HG02610 (cell line): ENCODE measurements around the gene EVA1C.
"Not testable (repeated sequence)": the region's sequence is repeated elsewhere in the genome, so short reads cannot be mapped to it uniquely, and the experiment has no call there.

Experiments
- ATAC-seq: cut with Tn5 transposase; IDR thresholded peaks from one replicate; pipeline ENCODE4 v1.9.1; 2021; ENCODE audit warnings: mild to moderate bottlenecking, moderate library complexity; ENCODE audit not compliant: unreplicated experiment

EVA1C gene, protein sequence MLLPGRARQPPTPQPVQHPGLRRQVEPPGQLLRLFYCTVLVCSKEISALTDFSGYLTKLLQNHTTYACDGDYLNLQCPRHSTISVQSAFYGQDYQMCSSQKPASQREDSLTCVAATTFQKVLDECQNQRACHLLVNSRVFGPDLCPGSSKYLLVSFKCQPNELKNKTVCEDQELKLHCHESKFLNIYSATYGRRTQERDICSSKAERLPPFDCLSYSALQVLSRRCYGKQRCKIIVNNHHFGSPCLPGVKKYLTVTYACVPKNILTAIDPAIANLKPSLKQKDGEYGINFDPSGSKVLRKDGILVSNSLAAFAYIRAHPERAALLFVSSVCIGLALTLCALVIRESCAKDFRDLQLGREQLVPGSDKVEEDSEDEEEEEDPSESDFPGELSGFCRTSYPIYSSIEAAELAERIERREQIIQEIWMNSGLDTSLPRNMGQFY

DNA sequence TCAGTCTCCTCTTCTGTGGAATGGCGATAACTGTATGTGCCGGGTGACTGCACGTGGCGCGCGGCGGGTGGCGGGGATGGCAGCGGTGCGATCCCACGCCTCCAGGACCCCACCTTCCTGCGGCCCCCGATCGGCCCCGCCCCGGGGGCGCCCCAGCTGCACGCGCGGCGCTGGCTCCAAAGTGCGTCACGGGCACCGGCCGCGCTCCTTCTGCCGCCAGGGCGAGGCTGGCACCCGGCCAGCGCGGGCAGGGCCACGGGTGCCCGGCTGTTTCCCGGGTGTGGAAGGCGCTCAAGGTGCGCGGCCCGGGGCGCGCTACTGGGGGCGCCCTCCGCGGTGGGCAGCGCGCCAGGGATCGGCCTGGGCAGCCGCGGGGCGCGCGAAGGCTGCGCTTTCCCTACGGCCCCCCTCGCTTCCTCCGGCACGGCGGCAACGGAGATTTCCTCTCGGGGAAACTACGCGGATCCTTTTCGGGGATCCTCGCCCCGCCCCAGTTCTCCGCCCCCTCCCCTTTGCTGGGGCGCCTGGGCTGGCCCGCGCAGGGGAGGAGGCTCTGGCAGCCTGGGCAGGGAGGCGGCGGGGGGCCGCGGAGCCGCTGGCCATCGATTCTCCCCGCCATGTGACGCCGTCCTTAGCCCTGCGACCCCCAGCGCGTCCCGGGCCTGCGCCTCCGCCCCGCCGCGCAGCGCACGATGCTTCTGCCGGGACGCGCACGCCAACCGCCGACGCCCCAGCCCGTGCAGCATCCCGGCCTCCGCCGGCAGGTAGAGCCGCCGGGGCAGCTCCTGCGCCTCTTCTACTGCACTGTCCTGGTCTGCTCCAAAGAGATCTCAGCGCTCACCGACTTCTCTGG lies at the start of gene EVA1C:
TSS of gene EVA1C (plus strand) at position 545 of the 853 bp plus-strand sequence. CDS start at position 693, 148 bp downstream.
- ATAC-seq, result no peak

DNA sequence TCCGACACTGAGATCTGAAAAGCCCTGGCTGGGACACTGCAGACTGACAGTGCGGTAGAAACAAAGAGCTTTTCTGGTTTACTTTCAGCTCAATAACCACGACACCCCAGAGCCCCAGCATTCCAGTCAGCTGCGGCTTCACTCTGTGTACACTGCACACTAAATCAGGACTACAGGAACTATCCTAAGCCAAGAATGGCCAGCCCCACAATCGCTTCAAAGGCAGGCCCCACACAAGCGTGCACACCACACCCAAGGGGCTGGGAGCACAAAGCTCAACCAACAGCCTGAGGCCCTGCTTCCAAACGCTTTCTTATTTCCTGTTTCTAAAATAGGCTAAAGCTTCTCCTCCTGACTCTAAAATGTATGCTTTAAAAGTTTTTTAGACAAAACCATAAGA lies 48.1 kb upstream of the EVA1C start:
- no peak for ATAC-seq

DNA sequence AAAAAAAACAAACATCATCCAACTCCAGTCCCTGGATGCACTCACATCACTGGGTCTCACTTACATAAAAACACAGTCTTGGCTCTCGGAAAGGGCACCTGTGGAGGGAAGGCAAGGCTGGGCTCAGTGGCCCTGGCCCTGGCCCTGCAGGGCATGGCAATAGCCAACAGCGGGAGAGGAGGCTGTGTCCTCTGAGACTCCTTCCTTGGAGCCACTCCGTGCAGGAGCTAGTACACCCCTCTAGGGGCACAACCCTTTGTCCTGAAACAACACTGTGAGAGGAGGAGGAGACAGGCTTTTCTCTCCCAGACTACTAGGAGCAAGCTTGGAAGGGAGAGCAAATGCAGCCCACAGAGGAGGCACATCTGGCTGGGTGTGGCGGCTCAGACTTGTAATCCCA lies 47.7 kb upstream of the EVA1C start:
- ATAC-seq, result no peak

DNA sequence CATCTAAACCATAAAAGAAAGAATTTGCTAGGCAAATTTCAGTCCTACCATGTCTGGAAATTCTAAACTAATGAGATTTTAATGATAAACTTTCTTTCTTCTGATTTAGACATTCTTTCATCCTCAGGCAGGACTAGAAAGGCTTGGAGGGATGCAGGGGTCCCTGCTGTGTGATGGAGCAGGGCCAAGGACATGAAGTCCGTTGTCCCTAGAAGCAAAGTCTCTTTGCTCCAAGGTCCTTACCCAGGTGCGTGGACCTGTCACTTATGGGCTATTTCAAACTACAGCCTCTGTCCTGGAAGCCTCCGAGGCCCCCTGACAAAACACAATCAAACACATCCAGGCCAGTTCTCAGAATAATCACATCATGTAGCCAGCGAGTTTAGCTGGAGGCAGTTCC lies 46.3 kb upstream of the EVA1C start:
- no peak for ATAC-seq

DNA sequence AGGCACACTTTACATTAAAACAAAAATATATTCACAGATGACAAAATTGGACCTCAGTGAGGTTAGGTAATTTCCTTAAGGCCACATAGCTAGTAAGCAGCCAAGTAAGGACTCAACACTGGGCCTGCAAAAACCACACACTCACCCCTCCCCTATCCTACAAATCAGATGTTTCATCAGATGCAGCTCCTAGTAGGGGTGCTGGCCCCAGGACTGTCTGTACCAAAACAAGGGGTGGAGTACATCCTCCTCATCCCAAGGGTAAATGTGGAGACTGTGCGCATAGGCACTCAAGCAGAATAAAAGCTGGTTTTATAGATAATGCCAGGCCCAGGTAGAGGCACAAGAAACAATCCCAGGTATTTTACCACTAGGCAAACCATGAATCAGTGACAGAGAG lies 45.3 kb upstream of the EVA1C start:
- ATAC-seq, result no peak

DNA sequence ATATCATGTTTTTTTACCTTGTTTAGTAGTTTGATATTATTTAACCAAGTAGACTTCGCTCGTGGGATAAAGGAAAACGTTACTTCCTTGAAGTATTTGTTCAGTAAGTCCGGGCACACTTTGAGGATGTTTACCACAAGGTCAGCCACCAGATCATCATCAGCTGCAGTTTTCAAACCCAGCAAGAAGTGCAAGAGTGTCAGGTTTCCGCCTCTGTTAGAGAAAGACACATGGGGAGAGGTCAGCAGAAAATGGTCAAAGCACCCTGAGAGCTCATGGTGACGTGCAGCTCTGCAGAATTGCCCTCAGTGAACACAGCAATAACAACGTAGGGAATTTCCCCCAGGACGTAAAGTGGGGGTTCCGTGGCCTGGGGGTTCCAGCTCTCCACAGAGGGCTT lies 44.1 kb upstream of the EVA1C start:
- ATAC-seq, result no peak

DNA sequence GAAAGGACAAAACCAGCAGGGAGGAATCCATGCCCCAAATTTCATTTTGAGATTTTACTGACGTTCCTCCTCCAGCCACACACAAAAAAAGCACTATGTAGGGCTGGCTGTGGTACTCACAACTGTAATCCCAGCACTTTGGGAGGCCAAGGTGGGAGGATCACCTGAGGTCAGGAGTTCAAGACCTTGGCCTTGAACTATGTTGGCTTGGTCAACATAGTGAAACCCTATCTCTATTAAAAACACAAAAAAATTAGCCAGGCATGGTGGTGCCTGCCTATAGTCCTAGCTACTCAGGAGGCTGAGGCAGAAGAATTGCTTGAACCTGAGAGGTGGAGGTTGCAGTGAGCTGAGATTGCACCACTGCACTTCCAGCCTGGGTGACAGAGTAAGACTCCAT lies 43.5 kb upstream of the EVA1C start:
- not testable (repeated sequence) for ATAC-seq

DNA sequence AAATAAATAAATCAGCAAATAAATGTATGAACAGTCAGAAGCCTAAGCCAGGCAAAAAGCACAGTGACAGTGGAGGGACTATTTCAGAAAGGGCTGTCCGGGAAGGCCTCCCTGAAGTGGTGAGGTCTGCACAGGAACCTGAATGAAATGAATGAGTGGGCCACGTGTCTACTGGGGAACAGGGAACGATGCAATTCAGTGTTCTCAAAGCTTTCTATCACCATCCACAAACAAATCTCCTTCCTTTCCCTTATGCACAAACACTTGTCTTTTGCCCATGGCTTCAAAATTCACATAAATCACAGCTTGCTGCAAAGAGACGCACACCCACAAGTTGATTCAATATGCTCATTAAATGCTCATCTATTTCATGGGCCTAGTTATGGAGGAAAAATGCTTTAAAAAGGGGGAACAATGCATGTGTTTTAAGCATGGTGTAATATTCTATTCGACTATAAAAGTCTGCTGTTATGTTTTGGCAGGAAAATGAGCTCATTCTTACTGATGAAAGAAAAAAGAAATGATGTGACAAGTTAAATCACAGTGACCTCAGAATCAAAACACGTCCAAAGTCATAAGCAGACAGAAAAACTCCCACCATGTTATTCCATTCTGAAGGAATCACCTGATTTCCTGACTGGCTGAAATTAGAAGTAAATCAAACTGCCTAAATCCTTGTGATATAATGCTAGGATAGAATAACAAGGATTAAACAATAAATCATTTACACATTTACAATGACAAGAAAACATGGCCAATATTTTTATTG lies 41.3 kb upstream of the EVA1C start:
- no peak for ATAC-seq

DNA sequence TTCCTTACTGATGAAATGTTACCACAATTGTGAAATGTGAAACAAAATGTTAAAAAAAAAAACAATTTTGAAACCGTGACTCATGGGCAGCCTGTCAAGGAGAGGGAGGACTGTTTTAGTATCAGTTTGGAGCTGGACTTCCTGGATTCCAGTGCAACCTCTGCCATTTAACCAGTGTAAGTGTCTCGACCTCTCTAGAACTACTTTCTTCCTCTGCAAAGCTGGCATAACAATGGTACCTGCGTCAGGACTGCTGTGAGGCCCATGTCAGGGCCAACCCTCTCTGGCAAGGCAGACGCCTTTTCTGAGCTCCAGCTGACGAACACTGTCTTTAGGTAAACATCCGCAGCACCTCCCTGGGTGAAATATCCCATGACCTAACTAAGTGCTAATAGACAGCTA lies 40.6 kb upstream of the EVA1C start:
- no peak for ATAC-seq

DNA sequence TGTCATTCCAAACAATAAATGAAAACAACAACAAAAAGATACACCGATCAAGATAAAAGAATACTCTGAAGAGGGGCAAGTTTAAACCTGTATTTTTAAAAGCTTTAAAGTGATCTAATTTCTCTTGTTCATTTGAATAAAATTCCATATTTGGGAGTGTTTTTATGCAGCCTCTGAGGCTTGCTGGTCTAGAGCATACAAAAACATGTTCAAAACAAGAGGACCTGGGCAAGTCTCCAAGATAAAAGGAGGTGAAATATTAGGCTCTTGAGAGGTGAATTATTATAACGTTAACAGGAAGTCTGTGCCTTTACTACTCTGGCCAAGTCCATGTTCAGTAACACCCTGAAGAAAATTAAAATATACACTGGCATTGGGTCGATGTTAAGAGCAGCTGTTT lies 39.8 kb upstream of the EVA1C start:
- no peak for ATAC-seq

DNA sequence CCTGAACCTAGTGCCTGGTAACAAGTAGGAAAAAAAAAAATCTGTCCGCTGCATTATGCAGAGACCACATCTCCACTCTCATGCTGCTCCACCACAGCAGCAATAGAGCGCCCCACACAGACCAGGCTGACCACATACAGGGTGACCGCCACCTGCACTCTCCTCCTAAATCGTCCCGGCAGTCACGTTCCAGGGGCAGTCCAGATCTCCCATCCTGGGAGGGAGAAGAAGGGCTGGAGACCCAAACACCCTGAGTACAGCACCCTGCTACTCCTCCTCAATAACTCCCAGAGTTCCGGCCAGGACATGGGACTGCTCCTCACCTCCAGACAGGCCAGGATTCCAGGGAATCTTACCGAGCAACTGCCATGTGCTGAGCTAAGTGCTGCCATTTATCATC lies 35.0 kb upstream of the EVA1C start:
- ATAC-seq, result no peak

DNA sequence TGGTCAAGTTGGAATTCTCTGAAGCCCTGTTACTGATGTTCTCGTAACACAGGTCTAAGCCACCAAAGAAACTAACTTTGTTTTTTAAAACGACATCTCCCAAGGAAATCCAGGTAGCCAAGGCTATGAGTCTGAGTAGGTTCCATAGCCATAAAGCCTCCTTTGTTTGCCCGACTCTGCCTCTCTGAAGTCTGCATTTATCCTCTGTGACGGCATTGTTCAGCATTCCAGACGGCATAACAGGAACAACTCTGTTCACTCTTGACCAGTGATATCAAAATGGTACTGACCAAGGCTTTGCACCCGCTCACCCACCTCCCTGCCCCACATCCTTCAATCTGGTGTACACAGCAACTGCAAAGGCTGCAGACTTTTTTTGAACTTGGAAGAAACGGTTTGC lies 34.5 kb upstream of the EVA1C start:
- ATAC-seq, result no peak

DNA sequence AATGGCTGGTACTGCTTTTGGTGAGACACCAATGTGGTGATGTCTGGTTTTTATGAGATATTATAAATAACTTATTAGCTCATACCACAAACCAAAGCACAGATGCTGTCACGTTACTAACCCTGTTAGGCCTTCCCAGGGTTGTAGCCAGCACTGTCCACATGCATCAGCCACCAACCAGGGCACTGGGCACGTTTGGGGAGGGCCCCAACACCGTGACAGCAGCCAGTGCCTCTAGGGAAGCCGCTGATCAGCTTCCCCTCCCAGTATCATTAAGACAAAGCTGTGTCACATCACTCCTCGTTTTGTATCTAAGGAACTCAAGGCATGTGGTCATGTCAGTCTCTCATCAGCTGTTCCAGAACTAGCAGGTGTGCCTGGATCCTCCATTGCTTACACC lies 33.5 kb upstream of the EVA1C start:
- no peak for ATAC-seq

DNA sequence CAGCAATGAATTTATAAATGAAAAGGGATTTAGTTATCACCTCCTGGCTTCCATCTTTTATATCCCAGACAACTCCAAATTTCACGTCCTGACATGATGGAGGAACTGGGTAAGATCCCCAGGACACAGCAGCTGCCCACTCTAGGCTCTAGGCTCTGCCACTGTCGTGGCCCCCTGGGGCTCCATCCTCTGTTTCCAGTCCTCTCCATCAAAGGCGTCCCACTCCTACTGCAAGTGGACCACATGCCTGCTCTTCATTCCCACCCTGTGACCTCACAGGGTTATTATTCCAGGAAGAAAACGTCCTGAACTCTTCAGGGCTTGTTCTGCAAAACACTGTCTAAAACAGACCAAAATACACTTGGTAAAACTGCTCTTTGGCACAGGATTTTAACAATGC lies 31.6 kb upstream of the EVA1C start:
- no peak for ATAC-seq

DNA sequence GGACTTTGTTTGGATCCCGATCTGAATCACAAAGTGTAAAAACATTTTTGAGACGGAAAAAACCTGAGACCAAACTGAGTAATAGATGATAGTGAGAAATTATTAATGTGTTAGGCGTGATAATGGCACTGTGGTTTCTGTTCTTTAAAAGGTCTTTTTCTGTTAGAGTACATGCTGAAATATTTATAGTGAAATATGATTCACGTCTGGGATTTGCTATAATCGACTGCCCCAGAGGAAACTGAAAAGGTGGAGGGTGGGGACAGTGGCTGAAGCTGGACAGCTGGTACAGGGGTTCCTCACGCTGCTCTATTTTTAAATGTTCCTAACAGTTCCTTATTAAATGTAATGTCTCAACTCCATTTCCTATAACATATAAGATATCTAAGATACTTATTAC lies 30.9 kb upstream of the EVA1C start:
- no peak for ATAC-seq

DNA sequence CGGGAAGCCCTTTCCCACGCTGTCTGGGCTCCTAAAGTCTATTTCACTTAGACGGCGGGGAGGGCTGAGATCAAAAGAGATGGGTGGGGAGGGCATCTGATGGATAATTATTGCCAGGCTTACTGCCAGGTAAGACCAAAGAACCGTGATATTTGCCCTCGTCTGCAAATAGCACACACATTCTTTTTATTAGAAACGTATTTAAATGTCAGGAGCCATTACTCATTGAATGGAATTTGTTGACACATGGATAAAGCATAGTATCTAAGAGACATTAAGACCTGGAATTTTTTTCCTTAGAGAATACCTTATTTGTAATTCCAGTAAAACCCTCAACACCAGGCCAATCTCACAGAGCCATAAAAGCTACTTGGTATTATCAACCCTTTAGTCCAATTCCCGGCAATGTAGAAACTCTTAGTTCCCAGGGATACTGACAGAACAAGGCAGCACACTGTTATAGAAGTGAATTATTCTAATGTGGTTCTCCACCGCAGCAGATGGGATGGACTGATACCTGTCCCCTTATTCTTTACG lies 30.3 kb upstream of the EVA1C start:
- ATAC-seq, result no peak

DNA sequence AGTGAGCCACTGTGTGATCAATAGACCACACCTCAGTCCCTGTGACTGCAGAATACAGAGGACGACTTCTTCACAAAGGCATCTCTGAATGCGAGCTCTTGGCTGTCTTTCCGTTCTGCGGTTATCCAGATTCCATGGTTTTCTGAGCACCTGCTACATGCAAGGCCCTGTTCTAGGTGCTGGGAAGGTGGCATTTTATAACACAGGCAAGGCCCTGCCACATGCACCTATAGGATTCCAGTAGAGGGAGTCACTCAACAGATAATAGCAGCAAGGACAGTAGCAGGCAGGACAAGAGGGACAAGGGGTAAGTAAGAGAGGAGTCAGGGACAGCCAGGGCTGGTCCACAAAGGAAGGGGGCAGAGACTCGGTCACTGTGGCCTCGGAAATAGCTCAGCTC lies 28.7 kb upstream of the EVA1C start:
- no peak for ATAC-seq

DNA sequence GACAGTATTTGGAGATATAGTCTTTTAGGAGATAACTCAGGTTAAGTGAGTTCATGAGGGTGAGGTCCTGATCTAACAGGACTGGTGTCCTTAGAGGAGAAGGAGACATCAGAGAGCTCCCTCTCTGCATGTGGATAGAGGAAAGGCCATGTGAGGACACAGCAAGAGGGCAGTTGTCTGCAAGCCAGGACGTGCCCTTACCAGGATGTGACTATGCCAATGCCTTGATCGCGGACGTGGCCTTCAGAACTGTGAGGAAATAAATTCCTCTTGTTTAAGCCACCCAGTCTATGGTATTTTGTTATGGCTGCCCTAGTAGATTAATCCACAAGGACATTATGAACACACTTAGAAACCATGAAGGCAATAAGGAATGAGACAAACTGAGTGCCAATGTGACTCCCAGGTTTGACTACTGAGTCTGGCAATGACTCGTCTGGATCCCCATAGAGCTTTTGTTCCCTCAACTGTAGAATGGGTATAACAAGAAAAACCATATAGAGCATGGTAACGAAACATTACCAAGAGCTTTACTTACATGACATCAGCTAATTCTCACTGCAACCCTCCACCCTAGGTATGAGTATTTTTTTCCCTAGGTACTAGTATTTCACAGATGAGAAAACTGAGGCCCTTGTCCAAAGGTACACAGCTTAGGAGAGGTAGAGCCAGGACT lies 26.2 kb upstream of the EVA1C start:
- ATAC-seq, result no peak

DNA sequence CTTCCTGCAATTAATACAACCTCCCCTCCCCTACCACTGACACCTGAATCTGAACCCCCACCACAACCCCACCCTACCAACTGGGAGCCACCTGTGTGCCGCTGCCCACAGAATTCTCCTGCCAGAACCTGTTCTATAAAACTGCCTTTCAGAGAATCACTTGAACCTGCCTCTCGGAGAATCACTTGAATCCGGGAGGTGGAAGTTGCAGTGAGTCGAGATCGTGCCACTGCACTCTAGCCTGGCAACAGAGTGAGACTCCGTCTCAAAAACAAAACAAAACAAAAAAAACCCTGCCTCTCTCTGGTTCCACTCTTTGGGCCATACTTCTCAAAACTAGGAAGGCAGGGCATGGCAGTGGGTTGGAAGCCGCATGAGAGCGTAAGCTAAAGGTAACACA lies 25.4 kb upstream of the EVA1C start:
- ATAC-seq, result no peak

DNA sequence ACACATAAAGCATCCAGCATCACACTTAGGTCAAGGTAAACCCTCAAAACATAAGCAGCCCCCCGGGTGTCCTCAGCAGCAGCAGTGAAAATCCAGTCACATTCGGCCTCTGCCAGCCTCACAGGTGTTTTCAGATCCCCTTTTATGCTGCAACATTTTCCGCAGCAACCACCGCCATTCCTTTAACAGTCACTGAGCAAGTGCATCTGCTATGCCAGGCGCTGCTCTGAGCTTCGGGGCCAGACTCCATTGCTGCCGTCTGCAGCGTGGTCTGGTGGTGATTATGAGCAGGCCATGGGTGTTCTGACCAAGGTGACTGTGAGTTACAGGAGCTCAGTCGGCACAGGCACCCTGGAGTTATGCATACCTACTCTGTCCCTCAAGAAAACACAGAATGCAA lies 24.2 kb upstream of the EVA1C start:
- no peak for ATAC-seq
